Measurements from ENCODE around the gene PIGH.

PIGH gene

DNA sequence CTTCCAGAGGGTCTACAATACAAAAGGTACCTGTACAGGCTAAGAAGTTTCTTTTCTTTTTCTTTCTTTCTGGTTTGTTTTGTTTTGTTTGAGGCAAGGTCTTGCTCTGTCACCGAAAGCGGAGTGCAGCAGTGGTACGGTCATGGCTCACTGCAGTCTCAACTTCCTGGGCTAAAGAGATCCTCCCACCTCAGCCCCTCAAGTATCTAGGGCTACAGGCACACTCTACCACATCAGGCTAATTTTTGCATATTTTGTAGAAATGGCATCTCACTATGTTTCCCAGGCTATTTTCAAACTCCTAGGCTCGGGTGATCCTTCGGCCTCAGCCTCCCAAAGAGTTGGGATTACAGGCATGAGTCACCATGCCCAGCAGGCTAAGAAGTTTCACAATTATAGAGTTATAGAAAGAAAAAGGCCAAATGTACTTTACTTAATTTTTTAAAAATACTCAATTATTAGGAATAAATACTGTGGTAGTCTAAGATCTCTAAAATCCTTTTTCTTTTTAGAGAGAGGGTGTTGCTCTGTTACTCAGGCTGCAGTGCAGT is 3.0 kb upstream of the PIGH start:
- TF ChIP-seq, protein P1, sequence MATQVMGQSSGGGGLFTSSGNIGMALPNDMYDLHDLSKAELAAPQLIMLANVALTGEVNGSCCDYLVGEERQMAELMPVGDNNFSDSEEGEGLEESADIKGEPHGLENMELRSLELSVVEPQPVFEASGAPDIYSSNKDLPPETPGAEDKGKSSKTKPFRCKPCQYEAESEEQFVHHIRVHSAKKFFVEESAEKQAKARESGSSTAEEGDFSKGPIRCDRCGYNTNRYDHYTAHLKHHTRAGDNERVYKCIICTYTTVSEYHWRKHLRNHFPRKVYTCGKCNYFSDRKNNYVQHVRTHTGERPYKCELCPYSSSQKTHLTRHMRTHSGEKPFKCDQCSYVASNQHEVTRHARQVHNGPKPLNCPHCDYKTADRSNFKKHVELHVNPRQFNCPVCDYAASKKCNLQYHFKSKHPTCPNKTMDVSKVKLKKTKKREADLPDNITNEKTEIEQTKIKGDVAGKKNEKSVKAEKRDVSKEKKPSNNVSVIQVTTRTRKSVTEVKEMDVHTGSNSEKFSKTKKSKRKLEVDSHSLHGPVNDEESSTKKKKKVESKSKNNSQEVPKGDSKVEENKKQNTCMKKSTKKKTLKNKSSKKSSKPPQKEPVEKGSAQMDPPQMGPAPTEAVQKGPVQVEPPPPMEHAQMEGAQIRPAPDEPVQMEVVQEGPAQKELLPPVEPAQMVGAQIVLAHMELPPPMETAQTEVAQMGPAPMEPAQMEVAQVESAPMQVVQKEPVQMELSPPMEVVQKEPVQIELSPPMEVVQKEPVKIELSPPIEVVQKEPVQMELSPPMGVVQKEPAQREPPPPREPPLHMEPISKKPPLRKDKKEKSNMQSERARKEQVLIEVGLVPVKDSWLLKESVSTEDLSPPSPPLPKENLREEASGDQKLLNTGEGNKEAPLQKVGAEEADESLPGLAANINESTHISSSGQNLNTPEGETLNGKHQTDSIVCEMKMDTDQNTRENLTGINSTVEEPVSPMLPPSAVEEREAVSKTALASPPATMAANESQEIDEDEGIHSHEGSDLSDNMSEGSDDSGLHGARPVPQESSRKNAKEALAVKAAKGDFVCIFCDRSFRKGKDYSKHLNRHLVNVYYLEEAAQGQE (IDR thresholded peaks at IDR 0.05; ENCODE audit: insufficient read depth in 1 of 2, low read depth in 2 of 2, low read length in 2 of 2) = no peak
- TF ChIP-seq SIN3A (IDR thresholded peaks at IDR 0.05; ENCODE audit: borderline replicate concordance, insufficient read depth, low read length) (no peak), FOXP2 (optimal IDR thresholded peaks at IDR 0.05; ENCODE audit: borderline replicate concordance, extremely low read depth, extremely low read length, insufficient read depth) (no peak), TAF1 (IDR thresholded peaks at IDR 0.05; ENCODE audit: borderline replicate concordance, insufficient read depth, low read length) (no peak), POLR2AphosphoS5 (IDR thresholded peaks at IDR 0.05; ENCODE audit: low read depth, low read length) (no peak)

DNA sequence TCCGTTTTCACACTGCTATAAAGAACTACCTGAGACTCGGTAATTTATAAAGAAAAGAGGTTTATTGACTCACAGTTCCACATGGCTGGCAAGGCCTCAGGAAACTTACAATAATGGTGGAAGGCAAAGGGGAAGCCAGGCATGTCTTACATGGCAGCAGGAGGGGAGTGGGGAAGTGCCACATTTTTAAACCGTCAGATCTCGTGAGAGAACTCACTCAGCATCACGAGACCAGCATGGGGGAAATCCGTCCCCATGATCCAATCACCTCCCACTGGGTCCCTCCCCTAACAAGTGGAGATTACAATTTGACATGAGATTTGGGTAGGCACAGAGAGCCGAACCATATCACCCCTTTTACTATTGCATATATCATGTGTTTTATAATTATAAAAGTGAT is 2.0 kb upstream of the PIGH start:
- TF ChIP-seq, protein P1 (IDR thresholded peaks at IDR 0.05; ENCODE audit: insufficient read depth in 1 of 2, low read depth in 2 of 2, low read length in 2 of 2) = no peak
- TF ChIP-seq SIN3A (IDR thresholded peaks at IDR 0.05; ENCODE audit: borderline replicate concordance, insufficient read depth, low read length) = no peak
- TF ChIP-seq POLR2AphosphoS5 (IDR thresholded peaks at IDR 0.05; ENCODE audit: low read depth, low read length) = no peak
- no peak for TF ChIP-seq TAF1 (IDR thresholded peaks at IDR 0.05; ENCODE audit: borderline replicate concordance, insufficient read depth, low read length)
- no peak for TF ChIP-seq FOXP2 (optimal IDR thresholded peaks at IDR 0.05; ENCODE audit: borderline replicate concordance, extremely low read depth, extremely low read length, insufficient read depth)

DNA sequence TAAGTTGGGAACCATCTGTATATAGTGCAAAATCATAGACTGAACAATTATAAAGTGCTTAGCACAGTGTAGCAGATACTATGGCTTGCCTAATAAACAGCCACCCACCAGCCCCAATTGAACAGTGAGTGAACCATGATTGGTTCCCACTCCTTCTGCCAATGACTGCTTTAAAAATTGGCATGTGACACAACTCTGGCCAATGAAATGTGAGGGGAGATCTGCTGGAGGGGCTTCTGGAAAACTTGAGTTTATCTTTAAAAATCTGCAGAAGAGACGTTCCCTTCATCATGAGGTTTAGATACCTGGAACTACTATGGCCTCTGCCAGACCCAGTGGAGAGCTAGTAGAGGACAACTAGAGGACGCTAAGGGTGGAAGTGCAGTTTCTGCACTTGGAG is 4.7 kb downstream of the PIGH start:
- TF ChIP-seq, protein P1 (IDR thresholded peaks at IDR 0.05; ENCODE audit: insufficient read depth in 1 of 2, low read depth in 2 of 2, low read length in 2 of 2) = no peak
- no peak for TF ChIP-seq FOXP2 (optimal IDR thresholded peaks at IDR 0.05; ENCODE audit: borderline replicate concordance, extremely low read depth, extremely low read length, insufficient read depth)
- no peak for TF ChIP-seq SIN3A (IDR thresholded peaks at IDR 0.05; ENCODE audit: borderline replicate concordance, insufficient read depth, low read length)
- no peak for TF ChIP-seq POLR2AphosphoS5 (IDR thresholded peaks at IDR 0.05; ENCODE audit: low read depth, low read length)
- no peak for TF ChIP-seq TAF1 (IDR thresholded peaks at IDR 0.05; ENCODE audit: borderline replicate concordance, insufficient read depth, low read length)

DNA sequence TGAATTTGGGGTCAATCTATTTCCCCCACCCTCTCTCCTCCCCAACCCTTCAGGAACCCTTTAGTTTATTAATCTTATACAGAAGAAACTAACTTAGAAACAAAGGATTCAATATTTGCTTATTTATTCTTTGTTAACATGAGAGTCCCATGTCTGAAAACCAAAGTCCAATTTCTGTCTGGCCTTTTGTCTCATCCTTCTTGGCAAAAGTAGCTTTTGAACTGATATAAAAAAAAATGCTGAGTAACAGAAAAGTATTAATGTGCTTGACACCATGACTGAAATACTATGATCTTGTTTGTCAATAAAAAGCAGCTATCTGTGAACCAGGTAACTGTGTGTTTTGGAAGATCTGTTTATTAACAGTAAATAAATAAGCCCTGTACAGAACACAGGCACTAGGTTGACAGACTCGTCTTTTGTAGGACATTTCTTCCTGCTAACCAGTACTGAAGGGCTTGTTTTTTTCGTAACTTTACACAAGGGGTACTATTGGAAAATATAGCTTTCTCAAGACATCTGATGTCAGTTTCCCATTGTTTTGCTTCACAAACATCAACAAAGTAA is 10.8 kb downstream of the PIGH start:
- no peak for TF ChIP-seq FOXP2 (optimal IDR thresholded peaks at IDR 0.05; ENCODE audit: borderline replicate concordance, extremely low read depth, extremely low read length, insufficient read depth)
- TF ChIP-seq, protein P1 (IDR thresholded peaks at IDR 0.05; ENCODE audit: insufficient read depth in 1 of 2, low read depth in 2 of 2, low read length in 2 of 2) = no peak
- no peak for TF ChIP-seq SIN3A (IDR thresholded peaks at IDR 0.05; ENCODE audit: borderline replicate concordance, insufficient read depth, low read length)
- no peak for TF ChIP-seq TAF1 (IDR thresholded peaks at IDR 0.05; ENCODE audit: borderline replicate concordance, insufficient read depth, low read length)
- TF ChIP-seq POLR2AphosphoS5 (IDR thresholded peaks at IDR 0.05; ENCODE audit: low read depth, low read length) = no peak
